T-helper 2 cell (primary cell): ENCODE measurements around the gene TSPAN7.
A peak's percentile ranks its signal among the peaks of the same experiment; 100 is the strongest.

Source experiments
- DNase-seq, 5 experiments: peaks; one replicate each; pipeline versions ENCODE4 v3.0.0 to v3.0.0-alpha.2; 2012 to 2022

Gene TSPAN7

GRCh38 chrX:38697461-38697860 lies 136.1 kb downstream of the TSPAN7 start:
- no peak for DNase-seq

- DNase-seq, result no peak
Observed at GRCh38 chrX:38699121-38699520, 137.8 kb downstream of the TSPAN7 start.

- no peak for DNase-seq
Observed at GRCh38 chrX:38699696-38700095, 138.4 kb downstream of the TSPAN7 start.

GRCh38 chrX:38701073-38701472 lies 139.7 kb downstream of the TSPAN7 start:
- DNase-seq, result no peak

GRCh38 chrX:38704146-38704882 lies 143.0 kb downstream of the TSPAN7 start:
- peak in 1 of 5 experiments; percentile 2 for DNase-seq

GRCh38 chrX:38717871-38718270 lies 156.5 kb downstream of the TSPAN7 start:
- DNase-seq, result peak in 1 of 5 experiments; percentile 18

- DNase-seq, result no peak
Observed at GRCh38 chrX:38718311-38718710, 157.0 kb downstream of the TSPAN7 start.

- no peak for DNase-seq
Observed at GRCh38 chrX:38726612-38727011, 165.3 kb downstream of the TSPAN7 start.

GRCh38 chrX:38727668-38728067 lies 166.3 kb downstream of the TSPAN7 start:
- DNase-seq, result no peak

- no peak for DNase-seq
Observed at GRCh38 chrX:38732866-38733265, 171.5 kb downstream of the TSPAN7 start.
